Measurements from ENCODE around the gene ENPP6. TPM values are rescaled to one million over a fixed set of nuclear protein-coding genes. Genes with fewer than 3 reads are reported as not detected.

Gene ENPP6
- total and polyA plus RNA-seq, 2 of the 13 experiments (the other 11 are each of a cell fraction or from before 2014, with no cell fraction given) = not detected

- TF ChIP-seq AFF4 (CRISPR knock-in tag; IDR thresholded peaks at IDR 0.05) = no peak
- TF ChIP-seq AHR (CRISPR knock-in tag; IDR thresholded peaks at IDR 0.05) = no peak
- no peak for TF ChIP-seq HMG20B (CRISPR knock-in tag; conservative IDR thresholded peaks at IDR 0.05)
- TF ChIP-seq MAFF (IDR thresholded peaks at IDR 0.05; ENCODE audit: low read depth, low read length) = no peak
These were observed 53.9 kb downstream of the ENPP6 start (continued) for GRCh38 chr4:184163813-184164212.

GRCh38 chr4:184162596-184162995 lies 55.1 kb downstream of the ENPP6 start:
- FAIRE-seq (no peak), ATAC-seq (no peak)

More at GRCh38 chr4:184162596-184162995, 55.1 kb downstream of the ENPP6 start:
- ChIA-PET CTCF (ENCODE audit: low intra/inter-chr PET ratio, low total read pairs) (interaction anchor here (3.1 kb wide), 1 partner anchor 323 kb away, joined by 60 read pairs; no protein-coding TSS in a partner anchor), POLR2A (no interaction called here)
- Histone ChIP-seq H3K9me3 (ENCODE audit: low read length) (no peaks in the 10 kb centered on the region), H3K9ac (ENCODE audit: insufficient read depth, low read depth, low read length) (no peak overlapping the region), H3K36me3 (replicated peaks in 1 of 2; ENCODE audit: control insufficient read depth in 1 of 2, insufficient read depth in 2 of 2, low read length in 2 of 2) (no peaks in the 10 kb centered on the region), H3K4me3 (replicated peaks in 1 of 3; ENCODE audit: insufficient read depth in 1 of 3, low read depth in 2 of 3, low read length in 3 of 3) (no peak overlapping the region), H3K27ac (ENCODE audit: extremely low read length, insufficient read depth, low read length) (no peak overlapping the region), H2AFZ (ENCODE audit: low read length) (no peak overlapping the region), H4K20me1 (ENCODE audit: insufficient read depth, low read length) (no peaks in the 10 kb centered on the region), H3K27me3 (ENCODE audit: control insufficient read depth in 1 of 2, insufficient read depth in 2 of 2, low read length in 2 of 2) (peaks cover 0 to 8% of the 10 kb centered on the region in 2 experiments; a peak in 2 of 5 replicates), H3K4me1 (ENCODE audit: insufficient read depth, low read length) (no peaks in the 10 kb centered on the region), H3K4me2 (ENCODE audit: low read depth, low read length) (no peak overlapping the region), H3K79me2 (ENCODE audit: insufficient read depth, low read length) (no peaks in the 10 kb centered on the region)
- in situ Hi-C loops (cut with HindIII; ENCODE audit: extremely low pct_ligation_motif_present, low pct_unique_long_range_greater_than_20kb) (no loop called here), intact Hi-C loops (cut with micrococcal nuclease; ENCODE audit: unreplicated experiment) (loop anchor here (5.0 kb wide), 1 partner anchor 690 kb away; no protein-coding TSS in a partner anchor)
- 46% methylated on average over 5 of the region's 5 CpGs for WGBS (ENCODE audit: low lambda C conversion rate)
- no peak for TF ChIP-seq SKI (IDR thresholded peaks at IDR 0.05; ENCODE audit: partially characterized antibody)
- TF ChIP-seq HNF1B (CRISPR knock-in tag; IDR thresholded peaks at IDR 0.05) = no peak
- TF ChIP-seq ZNF329 (CRISPR knock-in tag; IDR thresholded peaks at IDR 0.05; ENCODE audit: low read depth) = no peak
- TF ChIP-seq SMAD9 (CRISPR knock-in tag; IDR thresholded peaks at IDR 0.05) = no peak
- no peak for TF ChIP-seq E2F1 (CRISPR knock-in tag; IDR thresholded peaks at IDR 0.05)
- TF ChIP-seq ZNF841 (CRISPR knock-in tag; IDR thresholded peaks at IDR 0.05; ENCODE audit: borderline replicate concordance) = no peak
- TF ChIP-seq RCOR2 (CRISPR knock-in tag; IDR thresholded peaks at IDR 0.05) = no peak
- DNase-seq (ENCODE audit: low spot score) = no peak
- no TSS peak for BruUV-seq (replicated peaks)

Data from HepG2 (cell line).